Glutamatergic neuron (in vitro differentiated cells): ENCODE results near the gene NBAS. TPM values are rescaled to one million over a fixed set of nuclear protein-coding genes. Genes with fewer than 3 reads are reported as not detected.

Source experiments
- DNase-seq: peaks from one replicate; pipeline ENCODE4 v3.0.0; 2022
- H3K27ac Mint-ChIP-seq: one replicate; pipeline ENCODE4 v1.8.0; 2020; ENCODE audit warnings: mild to moderate bottlenecking, mixed read lengths, inconsistent platforms; ENCODE audit not compliant: unreplicated experiment
- H3K27me3 Mint-ChIP-seq: one replicate; pipeline ENCODE4 v1.8.0; 2020; ENCODE audit warnings: mild to moderate bottlenecking, moderate library complexity, mixed read lengths, inconsistent platforms; ENCODE audit not compliant: unreplicated experiment
- H3K36me3 Mint-ChIP-seq: one replicate; pipeline ENCODE4 v1.8.0; 2020; ENCODE audit warnings: mild to moderate bottlenecking, mixed read lengths, inconsistent platforms; ENCODE audit not compliant: unreplicated experiment
- H3K4me1 Mint-ChIP-seq: one replicate; pipeline ENCODE4 v1.8.0; 2020; ENCODE audit warnings: mild to moderate bottlenecking, low read depth, mixed read lengths, inconsistent platforms; ENCODE audit not compliant: unreplicated experiment
- H3K4me3 Mint-ChIP-seq: one replicate; pipeline ENCODE4 v1.8.0; 2020; ENCODE audit warnings: mild to moderate bottlenecking, mixed read lengths, inconsistent platforms; ENCODE audit not compliant: unreplicated experiment
- H3K9me3 Mint-ChIP-seq: one replicate; pipeline ENCODE4 v1.8.0; 2020; ENCODE audit warnings: mild to moderate bottlenecking, moderate library complexity, mixed read lengths, inconsistent platforms; ENCODE audit not compliant: unreplicated experiment
- CTCF ChIP-seq: fragments of 200-600 bp; sonication (generic); IDR thresholded peaks from one replicate; pipeline ENCODE4 v1.5.0; 2021; ENCODE audit not compliant: partially characterized antibody, unreplicated experiment
- total RNA-seq: library from RNA; stranded (reverse); fragmentation: NEBNext Ultra II Directional; extraction: Animal tissue kit (Norgen Biotek cat#: 25700); gene quantifications from one replicate; pipeline ENCODE4 v1.2.1, GENCODE V29; 2021; ENCODE audit not compliant: unreplicated experiment

Gene NBAS
- total RNA-seq, 1 donor from 2014 or later: 46.1 TPM

- Mint-ChIP-seq H3K4me3 (no peak overlapping the region), H3K36me3 (no peaks in the 10 kb centered on the region), H3K27me3 (no peaks in the 10 kb centered on the region), H3K9me3 (no peaks in the 10 kb centered on the region), H3K27ac (no peak overlapping the region), H3K4me1 (no peaks in the 10 kb centered on the region)
- no peak for TF ChIP-seq CTCF
- no peak for DNase-seq
Observed at GRCh38 chr2:15583826-15584225, 22.7 kb upstream of the NBAS start.

GRCh38 chr2:15582710-15583357 is 21.7 kb upstream of the NBAS start:
- Mint-ChIP-seq H3K9me3 (no peaks in the 10 kb centered on the region), H3K36me3 (no peaks in the 10 kb centered on the region), H3K27me3 (no peaks in the 10 kb centered on the region), H3K4me1 (no peaks in the 10 kb centered on the region), H3K27ac (no peak overlapping the region), H3K4me3 (no peak overlapping the region)
- no peak for TF ChIP-seq CTCF
- DNase-seq: no peak

GRCh38 chr2:15580451-15580850 is 19.3 kb upstream of the NBAS start:
- H3K4me3 Mint-ChIP-seq: no peak overlapping the region
- no peak for TF ChIP-seq CTCF
- H3K4me1 Mint-ChIP-seq: no peaks in the 10 kb centered on the region

DNA sequence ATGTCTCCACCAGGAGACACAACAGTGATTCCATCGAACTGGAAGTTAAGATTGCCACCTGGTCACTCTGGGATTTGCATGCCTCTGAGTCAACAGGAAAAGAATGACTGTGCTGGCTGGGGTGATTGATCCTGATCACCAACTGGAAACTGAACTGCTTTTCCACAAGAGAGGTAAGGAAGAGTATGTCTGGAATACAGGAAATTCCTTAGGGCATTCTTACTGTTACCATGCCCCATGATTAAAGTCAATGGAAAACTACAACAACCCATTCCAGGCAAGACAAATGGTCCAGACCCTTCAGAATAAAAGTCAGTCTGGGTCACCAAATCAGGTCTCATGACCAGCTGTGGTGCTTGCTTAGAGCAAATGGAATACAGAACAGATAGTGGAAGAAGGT is 18.5 kb upstream of the NBAS start:
- H3K4me1 Mint-ChIP-seq: no peaks in the 10 kb centered on the region
- no peak overlapping the region for H3K27ac Mint-ChIP-seq
- H3K36me3 Mint-ChIP-seq: no peaks in the 10 kb centered on the region
- H3K27me3 Mint-ChIP-seq: no peaks in the 10 kb centered on the region
- no peak overlapping the region for H3K4me3 Mint-ChIP-seq
- H3K9me3 Mint-ChIP-seq: no peaks in the 10 kb centered on the region
- no peak for TF ChIP-seq CTCF
- no peak for DNase-seq

More at GRCh38 chr2:15580451-15580850, 19.3 kb upstream of the NBAS start:
- no peak for DNase-seq
- H3K9me3 Mint-ChIP-seq: no peaks in the 10 kb centered on the region
- H3K27ac Mint-ChIP-seq: no peak overlapping the region
- H3K27me3 Mint-ChIP-seq: no peaks in the 10 kb centered on the region
- no peaks in the 10 kb centered on the region for H3K36me3 Mint-ChIP-seq

DNA sequence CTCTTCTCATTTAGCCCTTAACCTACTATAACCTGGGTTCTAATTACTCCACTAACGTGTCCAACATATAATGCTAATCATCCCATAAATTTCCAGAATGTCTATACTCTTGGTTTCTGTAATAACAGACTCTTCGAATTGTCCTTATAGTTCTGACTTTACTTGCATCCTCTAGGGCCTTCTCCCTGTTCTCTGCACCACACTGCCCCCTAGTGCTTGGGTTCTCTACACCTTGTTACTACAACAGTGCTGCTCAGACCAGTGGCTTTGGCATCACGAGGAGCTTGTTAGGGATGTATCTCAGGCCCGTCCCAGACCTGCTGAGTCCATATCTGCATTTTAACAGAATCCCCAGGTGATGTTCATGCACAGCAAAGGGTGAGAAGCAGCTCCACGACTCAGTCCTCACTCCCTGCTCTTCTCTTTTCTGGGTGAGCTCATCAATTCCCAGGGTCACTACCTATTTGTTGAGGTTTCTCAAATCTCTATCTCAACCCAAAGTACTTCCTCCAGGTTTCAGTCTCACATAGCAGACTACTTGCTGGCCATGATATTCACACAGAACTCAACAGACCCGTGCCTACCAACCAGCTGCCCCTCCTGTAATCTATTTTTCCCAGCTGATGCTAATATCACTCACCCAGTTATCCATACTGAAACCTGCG is 16.1 kb upstream of the NBAS start:
- TF ChIP-seq CTCF: peak; percentile 81
- no peaks in the 10 kb centered on the region for H3K9me3 Mint-ChIP-seq
- H3K27ac Mint-ChIP-seq: no peak overlapping the region
- H3K36me3 Mint-ChIP-seq: no peaks in the 10 kb centered on the region
- H3K4me1 Mint-ChIP-seq: no peaks in the 10 kb centered on the region
- no peak overlapping the region for H3K4me3 Mint-ChIP-seq
- no peaks in the 10 kb centered on the region for H3K27me3 Mint-ChIP-seq
- peak; percentile 96 for DNase-seq
